Suprapubic skin (tissue), 4 donors: Measurements from ENCODE around the gene SH3RF1. TPM values are rescaled to one million over a fixed set of nuclear protein-coding genes. Genes with fewer than 3 reads are reported as not detected.

ENCODE experiments used
- DNase-seq, 2 donors: peaks; one replicate each; pipeline ENCODE4 v3.0.0-alpha.2; 2019; ENCODE audit warnings: low spot score in 2 of 2
- H3K27ac ChIP-seq: fragments of 200-600 bp; sonication (generic); one replicate; pipeline ENCODE4 v1.5.1; 2019
- H3K27me3 ChIP-seq: fragments of 200-600 bp; sonication (generic); one replicate; pipeline ENCODE4 v1.5.1; 2019
- H3K36me3 ChIP-seq: fragments of 200-600 bp; sonication (generic); one replicate; pipeline ENCODE4 v1.5.1; 2019
- H3K4me1 ChIP-seq: fragments of 200-600 bp; sonication (generic); one replicate; pipeline ENCODE4 v1.5.1; 2019
- H3K4me3 ChIP-seq: fragments of 200-600 bp; sonication (generic); one replicate; pipeline ENCODE4 v1.5.1; 2019; ENCODE audit warnings: mild to moderate bottlenecking
- H3K9me3 ChIP-seq: fragments of 200-600 bp; sonication (generic); one replicate; pipeline ENCODE4 v1.5.1; 2019
- EP300 ChIP-seq: sonication (generic); formaldehyde crosslinking; IDR thresholded peaks from one replicate; pipeline ENCODE4 v1.6.1; 2017; ENCODE audit warnings: antibody characterized with exemption
- POLR2A ChIP-seq, 2 donors: fragments of 450-650 bp; IDR thresholded peaks; one replicate each; pipeline ENCODE4 v1.6.1; 2017; ENCODE audit warnings: antibody characterized with exemption in 2 of 2, mild to moderate bottlenecking in 2 of 2, moderate library complexity in 2 of 2
- POLR2AphosphoS5 ChIP-seq, 3 donors: sonication (generic); formaldehyde crosslinking; IDR thresholded peaks; one replicate each; pipeline ENCODE4 v1.6.1; 2017; ENCODE audit warnings: antibody characterized with exemption in 3 of 3
- WGBS: methylation state at CpG from one replicate; pipeline ENCODE4 v1.1.5; 2018; 5-methylcytosine and 5-hydroxymethylcytosine counted together
- total RNA-seq, 4 donors: library from RNA; depleted of rRNA; stranded (reverse); fragments of >200 nt; gene quantifications; one replicate each; pipeline ENCODE4 v1.1.0, GENCODE V29; 2016
- TF ChIP-seq, protein P1 (sequence below), 2 donors: fragments of 200-600 bp in 1 of 2; fragments of 450-650 bp in 1 of 2; sonication (generic) in 1 of 2; IDR thresholded peaks; one replicate each; pipeline ENCODE4 v1.5.1; 2016 to 2019; ENCODE audit warnings: antibody characterized with exemption in 2 of 2, mild to moderate bottlenecking in 1 of 2, moderate library complexity in 1 of 2

Gene SH3RF1
- total RNA-seq, 4 donors from 2014 or later: 10.8 to 18.1 (median 15.0) TPM

DNA sequence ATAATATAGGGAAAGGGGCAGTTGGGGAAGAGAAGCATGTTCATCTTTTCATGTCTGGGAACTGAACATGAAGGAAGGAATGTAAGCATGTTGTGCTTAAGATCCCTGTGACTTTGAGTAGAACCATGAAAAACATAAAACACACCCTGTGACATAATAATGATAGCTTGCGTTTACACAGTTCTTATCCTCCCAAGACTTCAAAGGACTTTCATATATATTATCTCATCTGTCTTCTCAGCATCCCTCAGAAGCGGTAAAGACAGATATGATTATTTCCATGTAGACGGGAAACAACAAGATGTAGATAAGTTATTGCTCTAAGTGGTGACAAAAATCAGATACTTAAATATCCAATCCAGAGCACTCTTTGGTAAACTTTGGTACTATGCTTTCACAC is 3.3 kb upstream of the SH3RF1 start:
- DNase-seq: no peak
- Histone ChIP-seq H3K4me3 (no peak overlapping the region), H3K9me3 (no peaks in the 10 kb centered on the region), H3K36me3 (no peaks in the 10 kb centered on the region), H3K27ac (no peak overlapping the region), H3K4me1 (peaks cover 18% of the 10 kb centered on the region), H3K27me3 (no peaks in the 10 kb centered on the region)
- 79% methylated on average over 3 of the region's 3 CpGs for WGBS
- TF ChIP-seq EP300: no peak
- TF ChIP-seq, protein P1, sequence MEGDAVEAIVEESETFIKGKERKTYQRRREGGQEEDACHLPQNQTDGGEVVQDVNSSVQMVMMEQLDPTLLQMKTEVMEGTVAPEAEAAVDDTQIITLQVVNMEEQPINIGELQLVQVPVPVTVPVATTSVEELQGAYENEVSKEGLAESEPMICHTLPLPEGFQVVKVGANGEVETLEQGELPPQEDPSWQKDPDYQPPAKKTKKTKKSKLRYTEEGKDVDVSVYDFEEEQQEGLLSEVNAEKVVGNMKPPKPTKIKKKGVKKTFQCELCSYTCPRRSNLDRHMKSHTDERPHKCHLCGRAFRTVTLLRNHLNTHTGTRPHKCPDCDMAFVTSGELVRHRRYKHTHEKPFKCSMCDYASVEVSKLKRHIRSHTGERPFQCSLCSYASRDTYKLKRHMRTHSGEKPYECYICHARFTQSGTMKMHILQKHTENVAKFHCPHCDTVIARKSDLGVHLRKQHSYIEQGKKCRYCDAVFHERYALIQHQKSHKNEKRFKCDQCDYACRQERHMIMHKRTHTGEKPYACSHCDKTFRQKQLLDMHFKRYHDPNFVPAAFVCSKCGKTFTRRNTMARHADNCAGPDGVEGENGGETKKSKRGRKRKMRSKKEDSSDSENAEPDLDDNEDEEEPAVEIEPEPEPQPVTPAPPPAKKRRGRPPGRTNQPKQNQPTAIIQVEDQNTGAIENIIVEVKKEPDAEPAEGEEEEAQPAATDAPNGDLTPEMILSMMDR (IDR thresholded peaks at IDR 0.05): no peak
- no peak for TF ChIP-seq POLR2AphosphoS5 (IDR thresholded peaks at IDR 0.05)
- TF ChIP-seq POLR2A (IDR thresholded peaks at IDR 0.05): no peak

DNA sequence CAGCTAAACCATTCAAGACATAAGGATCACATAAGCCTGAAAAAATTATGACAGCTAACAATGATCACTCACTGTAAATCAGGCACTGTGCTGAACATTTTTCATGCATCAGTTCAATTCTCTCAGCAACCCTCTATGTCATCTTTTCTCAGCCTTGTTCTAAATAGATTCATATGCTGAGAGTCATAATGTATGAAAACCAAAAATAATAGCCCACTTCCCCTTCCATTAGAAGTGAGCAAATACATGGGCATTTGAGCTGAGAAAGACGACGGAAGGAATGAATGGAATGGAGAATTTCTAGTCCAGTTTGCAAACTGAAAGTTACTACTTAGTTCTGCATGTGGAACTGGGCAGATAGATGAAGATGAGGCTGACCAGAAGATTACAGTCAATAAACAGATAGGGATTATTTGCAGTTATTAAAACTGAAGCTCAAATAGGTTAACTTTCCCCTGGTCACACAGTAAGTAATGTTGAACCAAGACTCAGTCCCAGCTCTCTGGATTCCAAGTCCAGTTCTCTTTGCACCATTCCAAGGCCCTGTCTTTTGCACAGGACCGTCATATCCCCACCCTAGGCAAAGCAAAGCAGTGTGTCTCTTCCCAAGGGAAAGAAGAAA is 1.6 kb upstream of the SH3RF1 start:
- H3K36me3 ChIP-seq: no peaks in the 10 kb centered on the region
- no peak overlapping the region for H3K27ac ChIP-seq
- no peak for DNase-seq
- no peaks in the 10 kb centered on the region for H3K9me3 ChIP-seq
- 48% methylated on average over 3 of the region's 3 CpGs for WGBS
- TF ChIP-seq, protein P1 (IDR thresholded peaks at IDR 0.05): no peak
- TF ChIP-seq POLR2A (IDR thresholded peaks at IDR 0.05) (no peak), EP300 (no peak), POLR2AphosphoS5 (IDR thresholded peaks at IDR 0.05) (no peak)
- H3K27me3 ChIP-seq: no peaks in the 10 kb centered on the region
- peaks cover 22% of the 10 kb centered on the region for H3K4me1 ChIP-seq
- no peak overlapping the region for H3K4me3 ChIP-seq

DNA sequence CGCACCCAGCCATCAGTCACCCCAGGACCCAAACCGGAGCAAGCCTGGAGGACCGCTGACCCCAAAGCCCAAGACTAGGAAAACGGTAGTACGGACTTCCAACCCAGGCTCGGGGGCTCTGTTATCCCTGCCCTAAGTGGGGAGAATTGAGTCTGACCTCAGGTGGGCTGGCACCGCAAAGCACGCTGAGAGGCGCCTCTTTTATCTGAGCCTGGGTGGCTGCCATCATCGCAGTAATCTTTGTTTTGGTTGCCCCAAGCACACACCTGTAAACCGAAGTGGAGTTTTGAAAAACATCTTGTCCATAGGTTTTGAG is 894 bp upstream of the SH3RF1 start:
- Histone ChIP-seq H3K36me3 (no peaks in the 10 kb centered on the region), H3K27me3 (no peaks in the 10 kb centered on the region), H3K4me1 (peaks cover 28% of the 10 kb centered on the region), H3K4me3 (peak overlapping the region; percentile 93), H3K27ac (peak overlapping the region; percentile 94), H3K9me3 (no peaks in the 10 kb centered on the region)
- WGBS: 13% methylated on average over 9 of the region's 11 CpGs
- TF ChIP-seq POLR2A (IDR thresholded peaks at IDR 0.05) (no peak), EP300 (no peak), POLR2AphosphoS5 (IDR thresholded peaks at IDR 0.05) (no peak)
- TF ChIP-seq, protein P1 (IDR thresholded peaks at IDR 0.05): no peak
- DNase-seq: no peak

GRCh38 chr4:169269916-169270809 is 593 bp downstream of the SH3RF1 start:
- peak overlapping the region; percentile 94 for H3K27ac ChIP-seq
- peaks cover 41% of the 10 kb centered on the region for H3K4me1 ChIP-seq
- no peaks in the 10 kb centered on the region for H3K27me3 ChIP-seq
- H3K36me3 ChIP-seq: no peaks in the 10 kb centered on the region
- peak in 1 of 2 donors; percentile 75 for DNase-seq
- no peaks in the 10 kb centered on the region for H3K9me3 ChIP-seq
- H3K4me3 ChIP-seq: peak overlapping the region; percentile 93
- WGBS: under 1% methylated on average over 23 of the region's 62 CpGs
- TF ChIP-seq EP300: no peak
- no peak for TF ChIP-seq POLR2A (IDR thresholded peaks at IDR 0.05)
- TF ChIP-seq POLR2AphosphoS5 (IDR thresholded peaks at IDR 0.05): no peak
- TF ChIP-seq, protein P1 (IDR thresholded peaks at IDR 0.05): no peak
